ENCODE results near the gene CNTNAP5.

The CNTNAP5 gene

DNA sequence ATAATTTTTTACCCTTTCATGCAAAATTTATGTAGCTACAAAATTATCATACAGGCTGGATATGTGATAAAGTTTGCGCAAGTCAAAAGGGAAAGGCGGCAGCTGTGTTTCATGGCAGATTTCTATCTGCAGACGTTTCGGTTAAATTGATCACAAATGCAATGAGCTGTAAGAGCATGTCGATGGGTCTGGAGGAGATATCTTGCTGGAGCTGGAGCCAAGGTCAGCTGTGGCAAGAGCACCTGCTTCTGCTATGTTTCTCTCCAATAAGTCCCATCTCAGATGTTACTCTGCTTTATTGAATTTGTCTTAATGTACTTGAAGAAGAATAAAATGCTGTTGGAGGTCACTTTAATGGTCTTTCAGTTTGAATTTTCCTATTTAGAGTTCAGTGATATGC, 749.7 kb downstream of the CNTNAP5 start:
- Histone ChIP-seq H3K27me3 (ENCODE audit: insufficient read depth, insufficient read length) (no peaks in the 10 kb centered on the region), H3K9me3 (ENCODE audit: insufficient read depth, low read length) (no peaks in the 10 kb centered on the region)
- TF ChIP-seq ZNF274 (IDR thresholded peaks at IDR 0.05; ENCODE audit: low read depth, low read length) (no peak), YY1 (IDR thresholded peaks at IDR 0.05; ENCODE audit: insufficient read depth, insufficient read length) (no peak), SUZ12 (IDR thresholded peaks at IDR 0.05; ENCODE audit: extremely low read depth, insufficient read depth, insufficient read length) (no peak)

GRCh38 chr2:124776332-124776731, 751.2 kb downstream of the CNTNAP5 start:
- no peak overlapping the region for H3K9ac ChIP-seq (ENCODE audit: insufficient read length, low read depth)
- H3K27me3 ChIP-seq (ENCODE audit: insufficient read depth, insufficient read length): no peaks in the 10 kb centered on the region
- no peaks in the 10 kb centered on the region for H3K9me3 ChIP-seq (ENCODE audit: insufficient read depth, low read length)
- no peaks in the 10 kb centered on the region for H3K36me3 ChIP-seq (ENCODE audit: insufficient read depth, insufficient read length, low read length)
- no peak for DNase-seq (ENCODE audit: low read depth, low spot score)
- H3K4me3 ChIP-seq (ENCODE audit: insufficient read length, low read depth): no peak overlapping the region
- TF ChIP-seq ZNF274 (IDR thresholded peaks at IDR 0.05; ENCODE audit: low read depth, low read length): no peak
- no peaks in the 10 kb centered on the region for H3K4me1 ChIP-seq (ENCODE audit: insufficient read depth, insufficient read length)

More for the DNA sequence above, 749.7 kb downstream of the CNTNAP5 start:
- H3K4me1 ChIP-seq (ENCODE audit: insufficient read depth, insufficient read length): no peaks in the 10 kb centered on the region
- H3K36me3 ChIP-seq (ENCODE audit: insufficient read depth, insufficient read length, low read length): no peaks in the 10 kb centered on the region
- H3K9ac ChIP-seq (ENCODE audit: insufficient read length, low read depth): no peak overlapping the region
- DNase-seq (ENCODE audit: low read depth, low spot score): no peak
- no peak overlapping the region for H3K4me3 ChIP-seq (ENCODE audit: insufficient read length, low read depth)

- no peaks in the 10 kb centered on the region for H3K36me3 ChIP-seq (ENCODE audit: insufficient read depth, insufficient read length, low read length)
- H3K4me3 ChIP-seq (ENCODE audit: insufficient read length, low read depth): no peak overlapping the region
- no peak overlapping the region for H3K9ac ChIP-seq (ENCODE audit: insufficient read length, low read depth)
- H3K4me1 ChIP-seq (ENCODE audit: insufficient read depth, insufficient read length): no peaks in the 10 kb centered on the region
- no peaks in the 10 kb centered on the region for H3K9me3 ChIP-seq (ENCODE audit: insufficient read depth, low read length)
- DNase-seq (ENCODE audit: low read depth, low spot score): no peak
- no peaks in the 10 kb centered on the region for H3K27me3 ChIP-seq (ENCODE audit: insufficient read depth, insufficient read length)
- TF ChIP-seq ZNF274 (IDR thresholded peaks at IDR 0.05; ENCODE audit: low read depth, low read length) (no peak), YY1 (IDR thresholded peaks at IDR 0.05; ENCODE audit: insufficient read depth, insufficient read length) (no peak), SUZ12 (IDR thresholded peaks at IDR 0.05; ENCODE audit: extremely low read depth, insufficient read depth, insufficient read length) (no peak)
Measured at GRCh38 chr2:124778076-124778475, 753.0 kb downstream of the CNTNAP5 start.

DNA sequence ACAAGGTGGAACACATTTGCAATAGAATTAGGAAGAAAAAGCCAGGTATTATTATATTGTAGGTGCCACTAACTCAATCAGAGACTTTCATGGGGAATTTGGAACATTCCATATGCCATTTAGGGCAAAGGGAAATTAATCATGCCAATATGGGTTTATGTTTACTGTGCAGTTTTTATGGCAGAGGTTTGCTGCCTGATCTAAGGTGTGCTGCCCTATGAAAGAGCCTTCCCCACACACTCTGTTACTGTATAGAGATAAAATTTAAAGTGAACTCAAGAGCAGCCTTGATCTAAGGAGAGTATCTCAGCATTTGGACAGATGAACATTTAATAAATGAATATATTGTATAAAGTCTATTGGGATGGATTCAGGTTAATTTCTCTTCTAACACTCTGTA, 771.6 kb downstream of the CNTNAP5 start:
- no peaks in the 10 kb centered on the region for H3K4me1 ChIP-seq (ENCODE audit: insufficient read depth, insufficient read length)
- H3K27me3 ChIP-seq (ENCODE audit: insufficient read depth, insufficient read length): no peaks in the 10 kb centered on the region
- H3K4me3 ChIP-seq (ENCODE audit: insufficient read length, low read depth): no peak overlapping the region
- TF ChIP-seq SUZ12 (IDR thresholded peaks at IDR 0.05; ENCODE audit: extremely low read depth, insufficient read depth, insufficient read length) (no peak), ZNF274 (IDR thresholded peaks at IDR 0.05; ENCODE audit: low read depth, low read length) (no peak), YY1 (IDR thresholded peaks at IDR 0.05; ENCODE audit: insufficient read depth, insufficient read length) (no peak)
- H3K9ac ChIP-seq (ENCODE audit: insufficient read length, low read depth): no peak overlapping the region
- no peak for DNase-seq (ENCODE audit: low read depth, low spot score)
- H3K36me3 ChIP-seq (ENCODE audit: insufficient read depth, insufficient read length, low read length): no peaks in the 10 kb centered on the region
- no peaks in the 10 kb centered on the region for H3K9me3 ChIP-seq (ENCODE audit: insufficient read depth, low read length)

DNA sequence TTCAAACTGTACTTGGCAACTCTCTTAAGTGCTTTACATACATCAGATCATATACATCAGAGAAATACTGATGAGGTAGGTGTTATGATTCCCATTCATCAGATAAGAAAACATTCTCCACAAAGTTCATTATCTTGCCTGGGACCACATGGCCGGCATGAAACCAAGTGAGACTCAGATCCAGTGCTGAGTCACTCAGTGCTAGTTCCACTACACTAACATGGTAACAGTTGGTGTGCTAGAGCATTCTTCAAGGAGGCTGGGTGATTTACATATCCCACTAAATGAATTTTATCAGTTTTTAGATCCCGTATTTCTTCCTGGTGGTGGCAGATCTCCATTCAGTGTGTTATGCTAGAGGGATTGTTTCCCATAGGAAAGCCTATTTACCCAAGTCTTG, 772.0 kb downstream of the CNTNAP5 start:
- H3K27me3 ChIP-seq (ENCODE audit: insufficient read depth, insufficient read length): no peaks in the 10 kb centered on the region
- no peak overlapping the region for H3K4me3 ChIP-seq (ENCODE audit: insufficient read length, low read depth)
- no peaks in the 10 kb centered on the region for H3K9me3 ChIP-seq (ENCODE audit: insufficient read depth, low read length)
- DNase-seq (ENCODE audit: low read depth, low spot score): no peak
- no peak overlapping the region for H3K9ac ChIP-seq (ENCODE audit: insufficient read length, low read depth)
- TF ChIP-seq ZNF274 (IDR thresholded peaks at IDR 0.05; ENCODE audit: low read depth, low read length): no peak
- TF ChIP-seq YY1 (IDR thresholded peaks at IDR 0.05; ENCODE audit: insufficient read depth, insufficient read length): no peak
- TF ChIP-seq SUZ12 (IDR thresholded peaks at IDR 0.05; ENCODE audit: extremely low read depth, insufficient read depth, insufficient read length): no peak
- no peaks in the 10 kb centered on the region for H3K4me1 ChIP-seq (ENCODE audit: insufficient read depth, insufficient read length)
- no peaks in the 10 kb centered on the region for H3K36me3 ChIP-seq (ENCODE audit: insufficient read depth, insufficient read length, low read length)

GRCh38 chr2:124798551-124798950, 773.5 kb downstream of the CNTNAP5 start:
- Histone ChIP-seq H3K4me1 (ENCODE audit: insufficient read depth, insufficient read length) (no peaks in the 10 kb centered on the region), H3K9me3 (ENCODE audit: insufficient read depth, low read length) (no peaks in the 10 kb centered on the region), H3K27me3 (ENCODE audit: insufficient read depth, insufficient read length) (no peaks in the 10 kb centered on the region), H3K4me3 (ENCODE audit: insufficient read length, low read depth) (no peak overlapping the region), H3K36me3 (ENCODE audit: insufficient read depth, insufficient read length, low read length) (no peaks in the 10 kb centered on the region), H3K9ac (ENCODE audit: insufficient read length, low read depth) (no peak overlapping the region)
- TF ChIP-seq SUZ12 (IDR thresholded peaks at IDR 0.05; ENCODE audit: extremely low read depth, insufficient read depth, insufficient read length): no peak
- TF ChIP-seq ZNF274 (IDR thresholded peaks at IDR 0.05; ENCODE audit: low read depth, low read length): no peak
- no peak for TF ChIP-seq YY1 (IDR thresholded peaks at IDR 0.05; ENCODE audit: insufficient read depth, insufficient read length)
- DNase-seq (ENCODE audit: low read depth, low spot score): no peak

DNA sequence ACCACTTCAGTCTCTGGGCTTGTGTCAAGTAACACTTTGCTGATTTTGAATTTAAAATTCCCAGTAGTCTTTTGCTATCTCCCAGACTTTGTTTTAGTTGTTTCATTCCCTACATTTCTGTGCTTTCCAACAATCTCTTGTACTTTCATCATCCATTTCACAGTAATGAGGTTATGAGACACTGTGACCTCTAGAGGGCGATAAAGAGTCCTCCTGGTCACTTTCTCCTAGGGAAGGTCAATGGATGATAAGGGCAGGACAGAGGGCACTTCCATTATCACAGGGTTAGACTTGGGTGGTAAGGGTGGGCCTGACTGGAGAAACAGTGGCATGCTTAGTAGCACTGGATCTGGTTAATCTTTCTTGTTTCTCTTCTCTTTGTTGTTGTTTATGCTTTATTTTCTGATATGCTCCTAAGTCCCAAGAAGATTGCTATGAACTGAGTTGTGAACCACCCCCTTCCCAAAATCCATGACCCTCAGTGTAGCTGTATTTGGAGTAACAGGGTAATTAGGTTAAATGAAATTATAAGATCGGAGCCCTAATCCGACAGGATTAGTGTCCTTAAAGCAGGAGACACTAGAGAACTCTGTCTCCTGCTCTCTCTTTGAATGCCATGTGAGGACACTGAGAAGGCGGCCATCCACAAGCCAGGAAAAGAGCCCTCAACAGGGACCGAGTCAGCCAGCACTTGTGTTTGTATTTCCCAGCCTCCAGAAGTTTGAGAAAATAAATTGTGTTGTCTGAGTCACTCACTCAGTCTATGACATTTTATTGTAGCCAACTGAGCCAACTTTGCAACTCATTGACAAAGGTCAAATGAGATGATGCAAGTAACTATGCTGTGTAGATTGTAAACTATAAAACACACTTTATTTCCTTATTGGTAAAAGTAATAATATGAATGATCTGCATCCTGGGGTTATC, 779.2 kb downstream of the CNTNAP5 start:
- Histone ChIP-seq H3K4me1 (ENCODE audit: insufficient read depth, insufficient read length) (no peaks in the 10 kb centered on the region), H3K9ac (ENCODE audit: insufficient read length, low read depth) (no peak overlapping the region)
- TF ChIP-seq SUZ12 (IDR thresholded peaks at IDR 0.05; ENCODE audit: extremely low read depth, insufficient read depth, insufficient read length) (no peak), ZNF274 (IDR thresholded peaks at IDR 0.05; ENCODE audit: low read depth, low read length) (no peak), YY1 (IDR thresholded peaks at IDR 0.05; ENCODE audit: insufficient read depth, insufficient read length) (no peak)

More for the DNA sequence above, 779.2 kb downstream of the CNTNAP5 start:
- H3K27me3 ChIP-seq (ENCODE audit: insufficient read depth, insufficient read length): no peaks in the 10 kb centered on the region
- no peaks in the 10 kb centered on the region for H3K9me3 ChIP-seq (ENCODE audit: insufficient read depth, low read length)
- no peaks in the 10 kb centered on the region for H3K36me3 ChIP-seq (ENCODE audit: insufficient read depth, insufficient read length, low read length)
- peak; percentile 64 for DNase-seq (ENCODE audit: low read depth, low spot score)
- no peak overlapping the region for H3K4me3 ChIP-seq (ENCODE audit: insufficient read length, low read depth)
